Natural killer cell (primary cell): Measurements from ENCODE around the gene CCDC39. TPM values are rescaled to one million over a fixed set of nuclear protein-coding genes. Genes with fewer than 3 reads are reported as not detected.

Source experiments
- ATAC-seq, 3 donors: fragments of 150-1000 bp in 2 of 3; fragments of 200-7000 bp in 1 of 3; cut with Tn5 transposase; 1 replicate in 1 of 3; 2 replicates in 2 of 3; pipeline ENCODE4 v1.10.0; 2021; ENCODE audit warnings: mild to moderate bottlenecking in 2 of 3, moderate library complexity in 2 of 3
- DNase-seq, 2 donors: peaks; one replicate each; pipeline versions ENCODE4 v3.0.0 to v3.0.0-alpha.2; 2013 to 2021; ENCODE audit warnings: mixed read lengths in 1 of 2
- H3K27ac ChIP-seq: one replicate; pipeline ENCODE4 v1.5.1; 2013; ENCODE audit warnings: mild to moderate bottlenecking, low read length
- H3K27me3 ChIP-seq: one replicate; pipeline ENCODE4 v1.6.1; 2013; ENCODE audit warnings: low read length; ENCODE audit not compliant: control insufficient read depth, insufficient read depth
- H3K36me3 ChIP-seq: one replicate; pipeline ENCODE4 v1.6.1; 2013; ENCODE audit warnings: low read length; ENCODE audit not compliant: control insufficient read depth, insufficient read depth
- H3K4me1 ChIP-seq: one replicate; pipeline ENCODE4 v1.6.1; 2013; ENCODE audit warnings: low read length; ENCODE audit not compliant: control insufficient read depth, insufficient read depth
- H3K4me3 ChIP-seq: one replicate; pipeline ENCODE4 v1.5.1; 2013; ENCODE audit warnings: low read length
- H3K9me3 ChIP-seq: one replicate; pipeline ENCODE4 v1.6.1; 2013; ENCODE audit warnings: low read length; ENCODE audit not compliant: control insufficient read depth, insufficient read depth
- H3K27ac Mint-ChIP-seq, 2 donors: one replicate each; pipeline ENCODE4 v1.8.0; 2022; ENCODE audit warnings: mild to moderate bottlenecking in 2 of 2, mixed read lengths in 2 of 2, moderate library complexity in 1 of 2
- H3K27me3 Mint-ChIP-seq, 2 donors: one replicate each; pipeline ENCODE4 v1.8.0; 2022; ENCODE audit warnings: low read depth in 2 of 2, mixed read lengths in 2 of 2
- H3K36me3 Mint-ChIP-seq: one replicate; pipeline ENCODE4 v1.8.0; 2022; ENCODE audit warnings: mixed read lengths
- H3K4me1 Mint-ChIP-seq, 2 donors: one replicate each; pipeline ENCODE4 v1.8.0; 2022; ENCODE audit warnings: mixed read lengths in 2 of 2
- H3K4me3 Mint-ChIP-seq: one replicate; pipeline ENCODE4 v1.8.0; 2022; ENCODE audit warnings: mild to moderate bottlenecking, moderate library complexity, mixed read lengths
- H3K9me3 Mint-ChIP-seq, 2 donors: one replicate each; pipeline ENCODE4 v1.8.0; 2022; ENCODE audit warnings: mixed read lengths in 2 of 2
- WGBS: methylation state at CpG from one replicate; pipeline ENCODE4 v1.1.7; 2013; ENCODE audit warnings: missing lambda C conversion rate; ENCODE audit not compliant: insufficient coverage; 5-methylcytosine and 5-hydroxymethylcytosine counted together
- intact Hi-C: fragments of 100-400 bp; cut with micrococcal nuclease; formaldehyde crosslinking; loops from one replicate; pipeline ENCODE4 v1.14.2; 2022
- total RNA-seq, 4 donors: library from RNA; stranded (reverse); fragments of 120-200 nt in 1 of 4; gene quantifications; one replicate each; pipeline versions ENCODE4 v1.2.3 to v1.2.4, GENCODE V29; 2013 to 2022
- TF ChIP-seq, protein P1 (sequence below): fragments of 200-600 bp; IDR thresholded peaks from one replicate; pipeline ENCODE4 v1.8.0; 2022; ENCODE audit warnings: antibody characterized with exemption

The CCDC39 gene
- total RNA-seq, 3 donors from 2014 or later (not counting 1 experiment from before 2014, with no cell fraction given), result not detected

DNA sequence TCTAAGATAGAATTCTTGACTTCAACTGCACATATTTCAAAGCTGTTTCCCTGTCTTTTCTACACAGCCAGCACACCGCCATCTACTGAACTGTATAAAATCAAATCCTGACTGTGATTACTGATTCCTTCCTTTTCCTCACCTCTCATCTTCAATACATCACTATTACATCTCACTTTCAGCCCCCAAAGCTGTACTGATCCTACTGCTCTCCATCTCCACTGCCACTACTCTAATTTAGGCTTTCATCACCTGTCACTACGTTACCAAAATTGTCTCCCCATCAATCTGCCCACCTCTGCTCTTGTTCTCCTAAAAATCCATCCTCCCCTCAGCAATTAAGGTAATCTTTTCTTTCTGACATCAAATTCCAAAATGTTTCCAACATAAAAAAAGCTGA is 4.5 kb upstream of the CCDC39 start:
- TF ChIP-seq, protein P1, sequence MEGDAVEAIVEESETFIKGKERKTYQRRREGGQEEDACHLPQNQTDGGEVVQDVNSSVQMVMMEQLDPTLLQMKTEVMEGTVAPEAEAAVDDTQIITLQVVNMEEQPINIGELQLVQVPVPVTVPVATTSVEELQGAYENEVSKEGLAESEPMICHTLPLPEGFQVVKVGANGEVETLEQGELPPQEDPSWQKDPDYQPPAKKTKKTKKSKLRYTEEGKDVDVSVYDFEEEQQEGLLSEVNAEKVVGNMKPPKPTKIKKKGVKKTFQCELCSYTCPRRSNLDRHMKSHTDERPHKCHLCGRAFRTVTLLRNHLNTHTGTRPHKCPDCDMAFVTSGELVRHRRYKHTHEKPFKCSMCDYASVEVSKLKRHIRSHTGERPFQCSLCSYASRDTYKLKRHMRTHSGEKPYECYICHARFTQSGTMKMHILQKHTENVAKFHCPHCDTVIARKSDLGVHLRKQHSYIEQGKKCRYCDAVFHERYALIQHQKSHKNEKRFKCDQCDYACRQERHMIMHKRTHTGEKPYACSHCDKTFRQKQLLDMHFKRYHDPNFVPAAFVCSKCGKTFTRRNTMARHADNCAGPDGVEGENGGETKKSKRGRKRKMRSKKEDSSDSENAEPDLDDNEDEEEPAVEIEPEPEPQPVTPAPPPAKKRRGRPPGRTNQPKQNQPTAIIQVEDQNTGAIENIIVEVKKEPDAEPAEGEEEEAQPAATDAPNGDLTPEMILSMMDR, result no peak
- ATAC-seq, result no peak
- peaks cover 2% of the 10 kb centered on the region for H3K36me3 Mint-ChIP-seq
- H3K9me3 Mint-ChIP-seq, result peaks cover 4 to 9% of the 10 kb centered on the region in 2 donors
- H3K27ac Mint-ChIP-seq, result no peak overlapping the region
- Histone ChIP-seq H3K27ac (no peak overlapping the region), H3K36me3 (no peaks in the 10 kb centered on the region), H3K4me1 (peaks cover 13% of the 10 kb centered on the region), H3K4me3 (no peak overlapping the region), H3K27me3 (peaks cover 14% of the 10 kb centered on the region), H3K9me3 (no peaks in the 10 kb centered on the region)
- WGBS, result 72% methylated on average over 2 of the region's 2 CpGs
- peaks cover 10 to 12% of the 10 kb centered on the region in 2 donors for H3K4me1 Mint-ChIP-seq
- intact Hi-C loops, result no loop called here
- no peak overlapping the region for H3K4me3 Mint-ChIP-seq
- no peak for DNase-seq
- H3K27me3 Mint-ChIP-seq, result peaks cover 13 to 26% of the 10 kb centered on the region in 2 donors

DNA sequence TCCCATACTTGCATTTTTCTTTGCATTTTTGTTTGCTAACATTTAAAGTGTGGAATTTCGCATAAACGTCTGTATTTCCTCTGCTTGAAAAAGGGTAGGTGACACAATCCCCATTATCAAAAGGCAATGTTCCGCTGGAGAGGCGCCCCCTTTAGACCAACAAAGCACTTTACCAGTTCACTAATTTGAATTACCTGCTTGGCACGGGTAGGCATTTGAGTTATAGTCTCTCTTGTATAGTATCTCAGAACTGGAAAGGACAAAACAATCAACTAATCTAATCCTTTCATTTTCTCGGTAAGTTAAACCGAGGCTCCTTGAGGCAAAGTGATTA is 775 bp upstream of the CCDC39 start:
- intact Hi-C loops, result no loop called here
- no peak for ATAC-seq
- Mint-ChIP-seq H3K4me3 (peak overlapping the region; percentile 83), H3K27ac (no peak overlapping the region), H3K9me3 (peaks cover 4 to 9% of the 10 kb centered on the region in 2 donors), H3K36me3 (peaks cover 12% of the 10 kb centered on the region), H3K27me3 (peaks cover 30 to 38% of the 10 kb centered on the region in 2 donors), H3K4me1 (peaks cover 13 to 16% of the 10 kb centered on the region in 2 donors)
- Histone ChIP-seq H3K4me3 (no peak overlapping the region), H3K9me3 (no peaks in the 10 kb centered on the region), H3K4me1 (peaks cover 14% of the 10 kb centered on the region), H3K36me3 (no peaks in the 10 kb centered on the region), H3K27ac (no peak overlapping the region), H3K27me3 (peaks cover 24% of the 10 kb centered on the region)
- peak in 1 of 2 donors; percentile 52 for DNase-seq
- 0% methylated on average over 4 of the region's 7 CpGs for WGBS
- TF ChIP-seq, protein P1, result no peak

DNA sequence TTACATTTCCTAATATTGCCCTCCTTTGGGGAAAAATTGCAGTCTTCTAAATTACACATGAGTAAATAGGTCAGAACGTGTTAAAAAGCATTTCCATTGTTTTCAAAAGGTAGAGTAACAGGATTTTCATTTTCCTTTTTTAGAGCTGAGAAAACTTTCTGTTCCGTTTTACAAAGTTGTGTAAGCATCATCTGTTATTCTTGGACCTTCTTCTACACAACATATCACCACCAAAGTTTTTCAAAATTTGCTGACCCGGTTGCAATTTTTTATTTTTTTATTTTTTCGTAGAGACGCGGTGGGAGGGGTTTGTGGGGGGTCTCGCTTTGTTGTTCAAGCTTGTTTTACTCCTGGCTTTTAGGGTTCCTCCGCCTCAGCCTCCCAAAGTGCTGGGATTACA is 1.1 kb downstream of the CCDC39 start:
- Mint-ChIP-seq H3K36me3 (peaks cover 12% of the 10 kb centered on the region), H3K27me3 (peaks cover 28 to 38% of the 10 kb centered on the region in 2 donors), H3K4me3 (peak overlapping the region; percentile 32), H3K9me3 (peaks cover 0 to 5% of the 10 kb centered on the region in 2 donors), H3K4me1 (peaks cover 13 to 16% of the 10 kb centered on the region in 2 donors), H3K27ac (no peak overlapping the region)
- TF ChIP-seq, protein P1, result no peak
- intact Hi-C loops, result no loop called here
- H3K9me3 ChIP-seq, result no peaks in the 10 kb centered on the region
- DNase-seq, result no peak
- H3K27ac ChIP-seq, result no peak overlapping the region
- 22% methylated on average over 6 of the region's 8 CpGs for whole genome bisulfite sequencing
- peaks cover 14% of the 10 kb centered on the region for H3K4me1 ChIP-seq
- H3K36me3 ChIP-seq, result no peaks in the 10 kb centered on the region
- no peak for ATAC-seq
- peaks cover 24% of the 10 kb centered on the region for H3K27me3 ChIP-seq
- no peak overlapping the region for H3K4me3 ChIP-seq

DNA sequence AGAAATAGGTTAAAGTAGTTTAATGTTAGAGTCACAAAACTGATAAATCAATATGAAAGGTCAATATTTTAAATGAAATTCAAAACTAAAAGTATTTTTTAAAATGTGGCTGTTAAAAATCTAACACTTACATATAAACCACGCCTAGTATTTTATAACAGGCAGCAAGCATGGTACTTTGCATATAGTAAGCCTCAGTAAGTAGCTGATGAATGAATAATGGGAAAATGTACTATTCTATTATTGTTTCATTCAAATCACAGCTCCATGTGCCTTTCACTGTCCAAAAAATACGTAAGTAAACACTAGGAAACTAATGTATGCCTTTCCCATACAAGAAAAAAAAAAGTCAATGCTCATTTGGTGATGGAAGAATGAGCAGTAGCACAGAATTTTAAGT is 17.8 kb downstream of the CCDC39 start:
- Histone ChIP-seq H3K4me3 (no peak overlapping the region), H3K27ac (no peak overlapping the region), H3K27me3 (peaks cover 2% of the 10 kb centered on the region), H3K36me3 (no peaks in the 10 kb centered on the region), H3K4me1 (no peaks in the 10 kb centered on the region), H3K9me3 (no peaks in the 10 kb centered on the region)
- H3K9me3 Mint-ChIP-seq, result no peaks in the 10 kb centered on the region
- intact Hi-C loops, result no loop called here
- DNase-seq (no peak), ATAC-seq (no peak)
- H3K4me1 Mint-ChIP-seq, result no peaks in the 10 kb centered on the region
- H3K4me3 Mint-ChIP-seq, result no peak overlapping the region
- WGBS, result no CpG with 5 or more reads among the region's 2 CpGs
- H3K36me3 Mint-ChIP-seq, result no peaks in the 10 kb centered on the region
- H3K27ac Mint-ChIP-seq, result no peak overlapping the region
- peaks cover 0 to 3% of the 10 kb centered on the region in 2 donors for H3K27me3 Mint-ChIP-seq
- TF ChIP-seq, protein P1, result no peak
